ENCODE measurements around the gene NECAP2.

GRCh38 chr1:16478091-16478490, 37.6 kb downstream of the NECAP2 start:
- TF ChIP-seq, protein P1, sequence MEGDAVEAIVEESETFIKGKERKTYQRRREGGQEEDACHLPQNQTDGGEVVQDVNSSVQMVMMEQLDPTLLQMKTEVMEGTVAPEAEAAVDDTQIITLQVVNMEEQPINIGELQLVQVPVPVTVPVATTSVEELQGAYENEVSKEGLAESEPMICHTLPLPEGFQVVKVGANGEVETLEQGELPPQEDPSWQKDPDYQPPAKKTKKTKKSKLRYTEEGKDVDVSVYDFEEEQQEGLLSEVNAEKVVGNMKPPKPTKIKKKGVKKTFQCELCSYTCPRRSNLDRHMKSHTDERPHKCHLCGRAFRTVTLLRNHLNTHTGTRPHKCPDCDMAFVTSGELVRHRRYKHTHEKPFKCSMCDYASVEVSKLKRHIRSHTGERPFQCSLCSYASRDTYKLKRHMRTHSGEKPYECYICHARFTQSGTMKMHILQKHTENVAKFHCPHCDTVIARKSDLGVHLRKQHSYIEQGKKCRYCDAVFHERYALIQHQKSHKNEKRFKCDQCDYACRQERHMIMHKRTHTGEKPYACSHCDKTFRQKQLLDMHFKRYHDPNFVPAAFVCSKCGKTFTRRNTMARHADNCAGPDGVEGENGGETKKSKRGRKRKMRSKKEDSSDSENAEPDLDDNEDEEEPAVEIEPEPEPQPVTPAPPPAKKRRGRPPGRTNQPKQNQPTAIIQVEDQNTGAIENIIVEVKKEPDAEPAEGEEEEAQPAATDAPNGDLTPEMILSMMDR (conservative IDR thresholded peaks at IDR 0.05; ENCODE audit: low read length): no peak
- TF ChIP-seq EZH2phosphoT487 (IDR thresholded peaks at IDR 0.05; ENCODE audit: borderline replicate concordance, low read depth, low read length): no peak

All from OCI-LY7 (cell line).